OCI-LY1 (cell line): Measurements from ENCODE around the gene ALKBH4.

ENCODE experiments used
- EZH2 ChIP-seq: fragments of 200-600 bp; sonication (generic), shearing (Covaris generic); IDR thresholded peaks from 2 replicates; pipeline ENCODE4 v1.8.0; 2017; ENCODE audit warnings: borderline replicate concordance, mixed run types, mild to moderate bottlenecking, antibody characterized with exemption, low read length, moderate library complexity, mixed read lengths
- TF ChIP-seq, protein P1 (sequence below): fragments of 200-600 bp; sonication (generic), shearing (Covaris generic); IDR thresholded peaks from 2 replicates; pipeline ENCODE4 v1.5.1; 2017; ENCODE audit warnings: mild to moderate bottlenecking, antibody characterized with exemption, low read length, moderate library complexity, mixed read lengths

DNA sequence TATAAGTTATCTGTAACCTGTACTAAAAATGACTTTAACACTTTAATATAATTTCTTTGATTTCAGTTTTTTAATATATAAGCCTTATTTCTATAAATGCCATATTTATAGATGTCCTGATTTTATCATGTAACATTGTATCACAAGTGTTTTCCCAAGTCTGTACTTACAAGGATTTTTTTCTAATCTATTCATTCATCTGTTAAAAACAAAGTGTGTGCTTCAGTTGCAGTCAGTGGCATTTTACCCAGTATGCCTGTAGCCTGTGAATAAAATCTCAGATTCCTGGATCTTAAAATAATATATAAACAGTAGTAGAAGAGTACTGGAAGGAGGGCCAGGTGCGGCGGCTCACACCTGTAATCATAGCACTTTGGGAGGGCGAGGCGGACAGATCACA, 51.1 kb downstream of the ALKBH4 start:
- TF ChIP-seq, protein P1, sequence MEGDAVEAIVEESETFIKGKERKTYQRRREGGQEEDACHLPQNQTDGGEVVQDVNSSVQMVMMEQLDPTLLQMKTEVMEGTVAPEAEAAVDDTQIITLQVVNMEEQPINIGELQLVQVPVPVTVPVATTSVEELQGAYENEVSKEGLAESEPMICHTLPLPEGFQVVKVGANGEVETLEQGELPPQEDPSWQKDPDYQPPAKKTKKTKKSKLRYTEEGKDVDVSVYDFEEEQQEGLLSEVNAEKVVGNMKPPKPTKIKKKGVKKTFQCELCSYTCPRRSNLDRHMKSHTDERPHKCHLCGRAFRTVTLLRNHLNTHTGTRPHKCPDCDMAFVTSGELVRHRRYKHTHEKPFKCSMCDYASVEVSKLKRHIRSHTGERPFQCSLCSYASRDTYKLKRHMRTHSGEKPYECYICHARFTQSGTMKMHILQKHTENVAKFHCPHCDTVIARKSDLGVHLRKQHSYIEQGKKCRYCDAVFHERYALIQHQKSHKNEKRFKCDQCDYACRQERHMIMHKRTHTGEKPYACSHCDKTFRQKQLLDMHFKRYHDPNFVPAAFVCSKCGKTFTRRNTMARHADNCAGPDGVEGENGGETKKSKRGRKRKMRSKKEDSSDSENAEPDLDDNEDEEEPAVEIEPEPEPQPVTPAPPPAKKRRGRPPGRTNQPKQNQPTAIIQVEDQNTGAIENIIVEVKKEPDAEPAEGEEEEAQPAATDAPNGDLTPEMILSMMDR, result no peak
- no peak for TF ChIP-seq EZH2
